DND-41 (cell line): ENCODE measurements around the gene FOXK2.

Experiments
- EZH2 ChIP-seq: IDR thresholded peaks from 3 replicates; pipeline ENCODE4 v1.6.1; 2012; ENCODE audit warnings: borderline replicate concordance, low read depth, mild to moderate bottlenecking, moderate library complexity, low read length, inconsistent platforms; ENCODE audit not compliant: severe bottlenecking
- TF ChIP-seq, protein P1 (sequence below): IDR thresholded peaks from 2 replicates; pipeline ENCODE4 v1.5.1; 2012; ENCODE audit warnings: borderline replicate concordance, low read length, moderate library complexity, mild to moderate bottlenecking; ENCODE audit not compliant: poor library complexity, severe bottlenecking; ENCODE audit errors: extremely low read depth

DNA sequence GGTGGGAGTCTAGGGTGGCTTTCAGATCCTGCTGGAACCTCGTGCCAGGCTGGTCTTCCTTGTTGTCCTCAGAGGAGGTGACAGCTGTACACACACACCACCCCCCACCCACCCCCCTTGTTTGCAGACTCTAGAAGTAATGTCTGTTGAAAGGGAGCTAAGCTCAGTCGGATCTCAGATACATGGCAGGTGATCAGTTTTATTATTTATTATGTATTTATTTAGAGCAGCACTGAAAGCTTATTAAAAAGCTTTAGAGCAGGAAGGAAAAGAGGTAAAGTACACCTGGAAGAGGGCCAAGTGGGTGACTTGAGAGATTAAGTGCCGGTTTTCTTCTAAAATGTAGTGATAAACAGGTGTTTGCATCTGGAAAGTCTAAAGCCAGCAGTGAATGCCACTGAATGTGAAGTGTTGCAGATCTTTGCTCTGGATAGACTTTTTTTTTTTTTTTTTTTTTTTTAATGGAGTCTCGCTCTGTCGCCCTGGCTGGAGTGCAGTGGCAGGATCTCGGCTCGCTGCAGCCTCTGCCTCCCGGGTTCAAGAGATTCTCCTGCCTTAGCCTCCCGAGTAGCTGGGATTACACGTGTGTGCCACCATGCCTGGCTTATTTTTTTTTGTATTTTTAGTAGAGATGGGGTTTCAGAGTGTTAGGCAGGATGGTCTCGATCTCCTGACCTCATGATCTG lies 40.2 kb downstream of the FOXK2 start:
- TF ChIP-seq, protein P1, sequence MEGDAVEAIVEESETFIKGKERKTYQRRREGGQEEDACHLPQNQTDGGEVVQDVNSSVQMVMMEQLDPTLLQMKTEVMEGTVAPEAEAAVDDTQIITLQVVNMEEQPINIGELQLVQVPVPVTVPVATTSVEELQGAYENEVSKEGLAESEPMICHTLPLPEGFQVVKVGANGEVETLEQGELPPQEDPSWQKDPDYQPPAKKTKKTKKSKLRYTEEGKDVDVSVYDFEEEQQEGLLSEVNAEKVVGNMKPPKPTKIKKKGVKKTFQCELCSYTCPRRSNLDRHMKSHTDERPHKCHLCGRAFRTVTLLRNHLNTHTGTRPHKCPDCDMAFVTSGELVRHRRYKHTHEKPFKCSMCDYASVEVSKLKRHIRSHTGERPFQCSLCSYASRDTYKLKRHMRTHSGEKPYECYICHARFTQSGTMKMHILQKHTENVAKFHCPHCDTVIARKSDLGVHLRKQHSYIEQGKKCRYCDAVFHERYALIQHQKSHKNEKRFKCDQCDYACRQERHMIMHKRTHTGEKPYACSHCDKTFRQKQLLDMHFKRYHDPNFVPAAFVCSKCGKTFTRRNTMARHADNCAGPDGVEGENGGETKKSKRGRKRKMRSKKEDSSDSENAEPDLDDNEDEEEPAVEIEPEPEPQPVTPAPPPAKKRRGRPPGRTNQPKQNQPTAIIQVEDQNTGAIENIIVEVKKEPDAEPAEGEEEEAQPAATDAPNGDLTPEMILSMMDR, result no peak
- no peak for TF ChIP-seq EZH2
